ENCODE results near the gene RPL13A. TPM values are rescaled to one million over a fixed set of nuclear protein-coding genes. Genes with fewer than 3 reads are reported as not detected.

RPL13A gene
- total RNA-seq, 4 donors from 2014 or later, result 1,462 to 5,863 (median 3,544) TPM

DNA sequence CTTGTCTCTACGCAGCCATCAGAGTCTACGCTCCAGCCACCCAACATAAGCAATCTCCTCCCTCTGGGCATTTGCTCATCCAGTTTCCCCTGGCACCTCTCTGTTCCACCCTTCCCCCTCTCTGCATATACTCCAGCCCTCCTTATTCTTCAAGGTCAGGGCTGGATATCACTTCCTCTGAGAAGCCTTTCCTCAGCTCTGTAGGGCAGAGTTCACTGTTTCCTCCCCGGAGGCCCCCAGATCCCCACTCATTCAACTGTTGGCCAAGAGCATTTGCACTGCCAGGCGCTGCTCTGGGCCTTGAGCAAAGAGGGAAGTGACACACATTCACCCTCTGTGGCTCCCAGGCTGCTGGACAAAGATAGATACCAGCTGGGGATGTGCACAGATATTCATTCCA, 28.4 kb downstream of the RPL13A start:
- Histone ChIP-seq H3K4me1 (no peaks in the 10 kb centered on the region), H3K27ac (no peak overlapping the region), H3K36me3 (no peaks in the 10 kb centered on the region), H3K4me3 (no peak overlapping the region), H3K9me3 (no peaks in the 10 kb centered on the region), H3K27me3 (no peaks in the 10 kb centered on the region)
- no peak for TF ChIP-seq POLR2A (IDR thresholded peaks at IDR 0.05)
- TF ChIP-seq, protein P1, sequence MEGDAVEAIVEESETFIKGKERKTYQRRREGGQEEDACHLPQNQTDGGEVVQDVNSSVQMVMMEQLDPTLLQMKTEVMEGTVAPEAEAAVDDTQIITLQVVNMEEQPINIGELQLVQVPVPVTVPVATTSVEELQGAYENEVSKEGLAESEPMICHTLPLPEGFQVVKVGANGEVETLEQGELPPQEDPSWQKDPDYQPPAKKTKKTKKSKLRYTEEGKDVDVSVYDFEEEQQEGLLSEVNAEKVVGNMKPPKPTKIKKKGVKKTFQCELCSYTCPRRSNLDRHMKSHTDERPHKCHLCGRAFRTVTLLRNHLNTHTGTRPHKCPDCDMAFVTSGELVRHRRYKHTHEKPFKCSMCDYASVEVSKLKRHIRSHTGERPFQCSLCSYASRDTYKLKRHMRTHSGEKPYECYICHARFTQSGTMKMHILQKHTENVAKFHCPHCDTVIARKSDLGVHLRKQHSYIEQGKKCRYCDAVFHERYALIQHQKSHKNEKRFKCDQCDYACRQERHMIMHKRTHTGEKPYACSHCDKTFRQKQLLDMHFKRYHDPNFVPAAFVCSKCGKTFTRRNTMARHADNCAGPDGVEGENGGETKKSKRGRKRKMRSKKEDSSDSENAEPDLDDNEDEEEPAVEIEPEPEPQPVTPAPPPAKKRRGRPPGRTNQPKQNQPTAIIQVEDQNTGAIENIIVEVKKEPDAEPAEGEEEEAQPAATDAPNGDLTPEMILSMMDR (IDR thresholded peaks at IDR 0.05), result no peak
- DNase-seq, result no peak
- intact Hi-C loops (cut with DNase I; ENCODE audit: low total_unique reads), result no loop called here

DNA sequence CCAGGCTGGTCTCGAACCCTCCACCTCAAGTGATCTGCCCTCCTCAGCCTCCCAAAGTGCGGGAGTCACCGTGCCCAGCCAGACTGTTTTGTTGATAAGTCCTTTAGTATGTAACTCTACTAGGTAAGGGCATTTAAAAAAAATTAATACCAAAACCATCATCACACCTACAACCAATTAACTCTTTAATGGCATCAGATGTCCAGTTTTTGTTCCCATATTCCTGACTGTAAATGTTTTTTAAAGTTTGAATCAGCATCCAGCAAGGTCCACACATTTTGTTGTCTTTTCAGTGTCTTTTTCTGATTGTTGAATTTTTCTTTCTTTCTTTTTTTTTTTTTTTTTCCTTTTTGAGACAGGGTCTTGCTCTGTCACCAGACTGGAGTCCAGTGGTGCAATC, 30.6 kb downstream of the RPL13A start:
- no peak overlapping the region for H3K4me3 ChIP-seq
- TF ChIP-seq, protein P1 (IDR thresholded peaks at IDR 0.05), result no peak
- no peak for TF ChIP-seq POLR2A (IDR thresholded peaks at IDR 0.05)
- H3K27ac ChIP-seq, result no peak overlapping the region
- H3K36me3 ChIP-seq, result no peaks in the 10 kb centered on the region
- H3K9me3 ChIP-seq, result no peaks in the 10 kb centered on the region
- intact Hi-C loops (cut with DNase I; ENCODE audit: low total_unique reads), result no loop called here
- H3K27me3 ChIP-seq, result no peaks in the 10 kb centered on the region
- DNase-seq, result no peak
- H3K4me1 ChIP-seq, result no peaks in the 10 kb centered on the region

DNA sequence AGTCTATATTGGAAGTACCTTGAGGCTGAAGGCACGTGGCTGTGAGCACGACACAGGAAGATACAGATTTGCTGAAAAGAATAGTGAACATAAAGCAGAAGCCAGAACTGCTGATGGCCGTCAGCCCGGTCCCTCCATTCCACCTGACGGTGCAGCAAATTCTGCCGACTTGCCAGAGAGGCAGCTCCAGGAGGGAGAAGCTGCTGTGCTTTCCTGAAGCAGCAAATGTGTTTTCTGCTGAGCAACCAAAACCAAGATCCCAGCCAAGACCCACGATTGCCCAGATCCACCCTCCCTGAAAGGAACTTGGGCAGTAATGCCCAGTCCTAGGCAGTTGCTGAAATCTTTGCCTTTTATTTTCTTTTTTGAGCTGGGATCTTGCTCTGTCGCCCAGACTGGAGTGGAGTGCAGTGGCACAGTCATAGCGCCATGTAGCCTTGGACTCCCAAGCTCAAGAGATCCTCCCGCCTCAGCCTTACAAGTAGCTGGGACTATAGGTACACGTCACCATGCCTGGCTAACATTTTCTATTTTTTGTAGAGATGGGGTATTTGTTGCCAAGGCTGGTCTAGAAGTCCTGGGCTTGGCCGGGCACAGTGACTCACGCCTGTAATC, 33.4 kb downstream of the RPL13A start:
- H3K9me3 ChIP-seq, result no peaks in the 10 kb centered on the region
- H3K4me3 ChIP-seq, result no peak overlapping the region
- H3K36me3 ChIP-seq, result no peaks in the 10 kb centered on the region
- TF ChIP-seq, protein P1 (IDR thresholded peaks at IDR 0.05), result no peak
- TF ChIP-seq POLR2A (IDR thresholded peaks at IDR 0.05), result no peak
- no peaks in the 10 kb centered on the region for H3K27me3 ChIP-seq
- DNase-seq, result no peak
- no peak overlapping the region for H3K27ac ChIP-seq
- no peaks in the 10 kb centered on the region for H3K4me1 ChIP-seq
- intact Hi-C loops (cut with DNase I; ENCODE audit: low total_unique reads), result no loop called here

DNA sequence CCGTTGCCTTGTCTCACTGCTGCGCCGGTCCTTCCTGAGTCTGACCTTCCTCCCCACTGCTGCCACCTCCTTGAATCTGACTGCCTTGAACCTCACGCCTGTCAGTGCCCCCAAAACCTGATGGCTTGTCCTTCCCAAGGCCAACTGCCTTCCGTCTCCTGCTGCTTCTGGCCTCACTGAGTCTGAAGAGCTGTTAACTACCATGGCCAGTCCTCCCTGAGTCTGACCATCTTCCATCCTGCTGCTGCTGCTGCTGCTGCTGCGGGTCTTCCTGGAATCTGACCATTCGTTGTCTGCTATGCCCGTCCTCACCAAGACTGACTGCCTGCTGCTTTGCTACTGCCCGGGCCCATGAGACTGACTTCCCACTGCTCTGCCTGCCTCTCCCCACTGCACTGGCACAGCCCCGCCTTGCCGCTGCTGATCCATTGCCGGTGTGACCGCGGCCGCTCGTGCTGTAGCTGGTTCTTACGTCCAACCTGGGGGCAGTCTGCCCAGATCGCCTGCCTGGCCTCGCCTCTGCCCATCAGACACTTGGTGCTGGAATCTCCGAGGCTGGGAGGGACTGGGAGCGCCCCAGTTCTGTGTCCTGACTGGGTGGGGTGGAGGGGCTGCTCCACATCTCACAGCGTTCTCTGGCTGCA, 37.5 kb downstream of the RPL13A start:
- Histone ChIP-seq H3K4me1 (no peaks in the 10 kb centered on the region), H3K36me3 (no peaks in the 10 kb centered on the region), H3K9me3 (no peaks in the 10 kb centered on the region), H3K4me3 (no peak overlapping the region), H3K27ac (no peak overlapping the region), H3K27me3 (no peaks in the 10 kb centered on the region)
- intact Hi-C loops (cut with DNase I; ENCODE audit: low total_unique reads), result no loop called here
- no peak for DNase-seq
- TF ChIP-seq, protein P1 (IDR thresholded peaks at IDR 0.05), result no peak
- TF ChIP-seq POLR2A (IDR thresholded peaks at IDR 0.05), result no peak

DNA sequence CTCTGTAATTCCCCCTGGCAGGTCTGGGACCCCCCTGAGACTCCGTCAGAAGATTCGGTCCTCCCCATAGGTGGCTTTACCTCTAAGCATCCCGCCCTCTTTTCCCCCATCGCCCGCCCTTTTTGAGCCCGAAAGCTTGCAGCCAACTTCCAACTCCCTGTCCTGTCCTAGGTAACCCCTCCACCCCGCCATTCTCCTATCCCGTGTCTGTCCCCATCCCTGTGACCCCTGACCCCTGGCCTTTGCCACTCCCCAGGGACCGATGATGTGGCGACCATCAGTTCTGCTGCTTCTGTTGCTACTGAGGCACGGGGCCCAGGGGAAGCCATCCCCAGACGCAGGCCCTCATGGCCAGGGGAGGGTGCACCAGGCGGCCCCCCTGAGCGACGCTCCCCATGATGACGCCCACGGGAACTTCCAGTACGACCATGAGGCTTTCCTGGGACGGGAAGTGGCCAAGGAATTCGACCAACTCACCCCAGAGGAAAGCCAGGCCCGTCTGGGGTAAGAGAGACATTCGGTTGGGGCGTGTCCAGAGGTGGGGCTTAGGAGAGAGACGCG, 40.9 kb downstream of the RPL13A start:
- Histone ChIP-seq H3K4me3 (peak overlapping the region; percentile 41 to 56), H3K9me3 (no peaks in the 10 kb centered on the region), H3K4me1 (no peaks in the 10 kb centered on the region), H3K27me3 (no peaks in the 10 kb centered on the region), H3K36me3 (no peaks in the 10 kb centered on the region), H3K27ac (peak overlapping the region; percentile 54 to 74)
- intact Hi-C loops (cut with DNase I; ENCODE audit: low total_unique reads), result no loop called here
- DNase-seq, result peak; percentile 54 to 62
- TF ChIP-seq, protein P1 (IDR thresholded peaks at IDR 0.05), result no peak
- TF ChIP-seq POLR2A (IDR thresholded peaks at IDR 0.05), result no peak

Data from uterus (tissue), 4 donors.